K562 (cell line): ENCODE results near the gene RNF115. TPM values are rescaled to one million over a fixed set of nuclear protein-coding genes. Genes with fewer than 3 reads are reported as not detected.

Experiments used
- ARNT ChIP-seq, 2 experiments: fragments of 450-650 bp; IDR thresholded peaks; 2 replicates each; pipeline ENCODE4 v1.6.1; 2016; ENCODE audit warnings: mild to moderate bottlenecking in 1 of 2
- EGR1 ChIP-seq: fragments of 450-650 bp; conservative IDR thresholded peaks from 2 replicates; pipeline ENCODE4 v1.6.1; 2017; ENCODE audit warnings: mild to moderate bottlenecking
- EP400 ChIP-seq: fragments of 450-650 bp; IDR thresholded peaks from 2 replicates; pipeline ENCODE4 v1.6.1; 2017; ENCODE audit warnings: antibody characterized with exemption, mild to moderate bottlenecking, moderate library complexity
- ETS2 ChIP-seq: IDR thresholded peaks from 2 replicates; pipeline ENCODE4 v1.6.1; 2016; ENCODE audit warnings: borderline replicate concordance, missing genetic modification characterization, mild to moderate bottlenecking, moderate library complexity, missing compliant biosample characterization; ENCODE audit not compliant: poor library complexity, severe bottlenecking
- HCFC1 ChIP-seq: IDR thresholded peaks from 2 replicates; pipeline ENCODE4 v1.6.1; 2012; ENCODE audit warnings: low read depth, low read length, improper control_type of control experiment
- HEY1 ChIP-seq: fragments of 250-450 bp; sonication (Bioruptor Pico); IDR thresholded peaks from 2 replicates; pipeline ENCODE4 v1.5.0; 2020; ENCODE audit warnings: mild to moderate bottlenecking, moderate library complexity, borderline replicate concordance
- JUND ChIP-seq, 2 experiments: IDR thresholded peaks; 2 replicates in 1 of 2; 3 replicates in 1 of 2; pipeline ENCODE4 v1.6.1; 2011; ENCODE audit warnings: borderline replicate concordance in 2 of 2, low read depth in 2 of 2, low read length in 2 of 2, improper control_type of control experiment in 1 of 2, missing biosample characterization in 1 of 2, missing genetic modification characterization in 1 of 2, missing genetic modification reagents in 1 of 2
- MITF ChIP-seq: IDR thresholded peaks from 2 replicates; pipeline ENCODE4 v1.6.1; 2014; ENCODE audit warnings: antibody characterized with exemption
- NELFE ChIP-seq: IDR thresholded peaks from 2 replicates; pipeline ENCODE4 v1.6.1; 2011; ENCODE audit warnings: mild to moderate bottlenecking; ENCODE audit not compliant: insufficient read depth, insufficient read length
- SMARCA5 ChIP-seq: fragments of 450-650 bp; IDR thresholded peaks from 2 replicates; pipeline ENCODE4 v1.6.1; 2016
- TAF9B ChIP-seq: fragments of 450-650 bp; IDR thresholded peaks from 2 replicates; pipeline ENCODE4 v1.6.1; 2018; ENCODE audit warnings: mild to moderate bottlenecking; ENCODE audit not compliant: partially characterized antibody
- TCF15 ChIP-seq: fragments of 250-450 bp; sonication (Bioruptor Pico); IDR thresholded peaks from 2 replicates; pipeline ENCODE4 v1.8.0; 2022; ENCODE audit warnings: moderate library complexity, mild to moderate bottlenecking, inconsistent platforms
- YY1 ChIP-seq, 3 experiments: IDR thresholded peaks; 2 replicates each; pipeline ENCODE4 v1.6.1; 2011; ENCODE audit warnings: low read length in 2 of 3, mild to moderate bottlenecking in 2 of 3, moderate library complexity in 2 of 3, borderline replicate concordance in 1 of 3, control low read depth in 1 of 3, low read depth in 1 of 3; ENCODE audit not compliant: insufficient read depth in 3 of 3, insufficient replicate concordance in 2 of 3, control insufficient read depth in 1 of 3, insufficient read length in 1 of 3; ENCODE audit errors: extremely low read depth in 1 of 3
- ZNF280B ChIP-seq: fragments of 250-450 bp; sonication (Bioruptor Pico); IDR thresholded peaks from 2 replicates; pipeline ENCODE4 v1.5.1; 2021; ENCODE audit warnings: mild to moderate bottlenecking
- ZNF551 ChIP-seq: fragments of 250-450 bp; sonication (Bioruptor Pico); IDR thresholded peaks from 2 replicates; pipeline ENCODE4 v1.5.0; 2021; ENCODE audit warnings: mild to moderate bottlenecking, moderate library complexity
- ZNF589 ChIP-seq: fragments of 200-800 bp; sonication (Bioruptor generic); IDR thresholded peaks from 2 replicates; pipeline ENCODE4 v1.6.1; 2016; ENCODE audit warnings: low read depth, missing genetic modification characterization, missing compliant biosample characterization
- ZNF75A ChIP-seq: fragments of 450-650 bp; formaldehyde crosslinking; IDR thresholded peaks from 2 replicates; pipeline ENCODE4 v1.4.0; 2020; ENCODE audit warnings: mild to moderate bottlenecking
- polyA plus RNA-seq, 8 experiments: library from polyadenylated mRNA; depleted of rRNA in 4 of 8; stranded (reverse) in 5 of 8; unstranded in 3 of 8; fragments of >200 nt; fragmentation: Nextera tagmentation in 2 of 8; fragmentation: Illumina TruSeq in 1 of 8; extraction: Ambion mirVana in 2 of 8; extraction: Trizol in 1 of 8; gene quantifications; 2 replicates each; pipeline versions ENCODE4 v1.2.1 to v1.2.3, GENCODE V29; 2011 to 2014; ENCODE audit warnings: inconsistent platforms in 1 of 8, missing spikeins in 1 of 8
- total RNA-seq, 7 experiments: library from RNA; depleted of rRNA in 6 of 7; stranded (reverse); fragments of >200 nt in 6 of 7; fragmentation: Illumina TruSeq in 2 of 7; extraction: Trizol in 2 of 7; gene quantifications; 2 replicates each; pipeline versions ENCODE4 v1.2.1 to v1.2.3, GENCODE V29; 2011 to 2021; ENCODE audit warnings: low replicate concordance in 1 of 7
- TF ChIP-seq, protein P1 (sequence below), 2 experiments: fragments of 150-350 bp in 1 of 2; IDR thresholded peaks; 2 replicates each; pipeline ENCODE4 v1.6.1; 2012 to 2016; ENCODE audit warnings: low read depth in 2 of 2, low read length in 2 of 2, mild to moderate bottlenecking in 1 of 2, moderate library complexity in 1 of 2
- TF ChIP-seq, protein P2 (sequence below): sonication (generic); formaldehyde crosslinking; IDR thresholded peaks from 2 replicates; pipeline ENCODE4 v1.9.0; 2022; ENCODE audit warnings: mild to moderate bottlenecking, missing genetic modification reagents

Gene RNF115
- total and polyA plus RNA-seq, 9 of the 15 experiments (the other 6 are each of a cell fraction or from before 2014, with no cell fraction given), result 1.9 to 14.3 (median 9.5) TPM

DNA sequence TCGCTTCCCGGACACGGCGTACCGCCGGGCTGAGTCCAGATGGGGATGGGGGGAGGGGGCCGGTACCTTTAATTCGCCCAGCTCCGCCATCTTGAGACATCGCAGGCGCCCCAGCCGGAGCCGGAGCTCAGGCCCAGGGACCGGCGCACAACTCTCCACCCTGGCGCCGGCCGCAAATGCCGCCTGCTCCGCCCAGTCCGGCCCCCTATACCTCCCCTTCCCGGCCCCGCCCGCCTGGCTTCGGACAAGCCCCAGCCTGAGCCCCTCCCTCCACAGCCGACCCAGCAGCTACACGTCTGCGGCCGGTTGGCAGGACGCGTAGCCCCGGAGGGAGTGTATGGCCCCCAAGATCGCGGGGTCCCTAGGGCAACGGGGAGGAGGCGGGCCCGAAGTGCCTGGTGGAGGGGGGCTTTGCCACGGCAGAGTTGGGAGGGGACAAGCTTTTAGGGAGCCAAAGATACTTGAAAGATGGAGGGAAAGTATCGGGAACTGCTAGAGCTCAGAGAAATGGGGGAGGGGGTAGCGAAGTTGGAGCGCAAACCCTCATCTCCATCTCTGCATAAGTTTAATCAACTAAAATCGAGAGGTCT is 35.1 kb upstream of the RNF115 start, which contains the start of gene PIAS3 (continued):
- TF ChIP-seq ZNF589 (CRISPR knock-in tag) (0 out of 2 replicates have a peak, but pooled peaks have one; percentile 39), EP400 (peak; percentile 58; the same call in 1 of the 2 replicates), YY1 (IDR thresholded peaks at IDR 0.05; ENCODE audit: borderline replicate concordance in 1 of 3, control insufficient read depth in 1 of 3, extremely low read depth in 1 of 3, insufficient read depth in 3 of 3, insufficient read length in 1 of 3, insufficient replicate concordance in 2 of 3, low read depth in 1 of 3, low read length in 2 of 3) (peak; percentile 71 to 97 (median 94)), EGR1 (no peak), HEY1 (no peak), TAF9B (no peak), ETS2 (tag) (no peak), ZNF551 (CRISPR knock-in tag) (no peak), ZNF75A (CRISPR knock-in tag) (no peak), SMARCA5 (no peak), HCFC1 (0 out of 2 replicates have a peak, but pooled peaks have one; percentile 31), JUND (IDR thresholded peaks at IDR 0.05; ENCODE audit: borderline replicate concordance, low read depth, low read length) (0 out of 2 replicates have a peak, but pooled peaks have one; percentile 21), JUND (tag; IDR thresholded peaks at IDR 0.05; ENCODE audit: borderline replicate concordance, low read depth, low read length) (no peak), ARNT (IDR thresholded peaks at IDR 0.05) (no peak), NELFE (no peak), TCF15 (no peak), MITF (no peak), ZNF280B (CRISPR knock-in tag) (no peak)
- TF ChIP-seq, protein P1, sequence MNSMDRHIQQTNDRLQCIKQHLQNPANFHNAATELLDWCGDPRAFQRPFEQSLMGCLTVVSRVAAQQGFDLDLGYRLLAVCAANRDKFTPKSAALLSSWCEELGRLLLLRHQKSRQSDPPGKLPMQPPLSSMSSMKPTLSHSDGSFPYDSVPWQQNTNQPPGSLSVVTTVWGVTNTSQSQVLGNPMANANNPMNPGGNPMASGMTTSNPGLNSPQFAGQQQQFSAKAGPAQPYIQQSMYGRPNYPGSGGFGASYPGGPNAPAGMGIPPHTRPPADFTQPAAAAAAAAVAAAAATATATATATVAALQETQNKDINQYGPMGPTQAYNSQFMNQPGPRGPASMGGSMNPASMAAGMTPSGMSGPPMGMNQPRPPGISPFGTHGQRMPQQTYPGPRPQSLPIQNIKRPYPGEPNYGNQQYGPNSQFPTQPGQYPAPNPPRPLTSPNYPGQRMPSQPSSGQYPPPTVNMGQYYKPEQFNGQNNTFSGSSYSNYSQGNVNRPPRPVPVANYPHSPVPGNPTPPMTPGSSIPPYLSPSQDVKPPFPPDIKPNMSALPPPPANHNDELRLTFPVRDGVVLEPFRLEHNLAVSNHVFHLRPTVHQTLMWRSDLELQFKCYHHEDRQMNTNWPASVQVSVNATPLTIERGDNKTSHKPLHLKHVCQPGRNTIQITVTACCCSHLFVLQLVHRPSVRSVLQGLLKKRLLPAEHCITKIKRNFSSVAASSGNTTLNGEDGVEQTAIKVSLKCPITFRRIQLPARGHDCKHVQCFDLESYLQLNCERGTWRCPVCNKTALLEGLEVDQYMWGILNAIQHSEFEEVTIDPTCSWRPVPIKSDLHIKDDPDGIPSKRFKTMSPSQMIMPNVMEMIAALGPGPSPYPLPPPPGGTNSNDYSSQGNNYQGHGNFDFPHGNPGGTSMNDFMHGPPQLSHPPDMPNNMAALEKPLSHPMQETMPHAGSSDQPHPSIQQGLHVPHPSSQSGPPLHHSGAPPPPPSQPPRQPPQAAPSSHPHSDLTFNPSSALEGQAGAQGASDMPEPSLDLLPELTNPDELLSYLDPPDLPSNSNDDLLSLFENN (IDR thresholded peaks at IDR 0.05; ENCODE audit: low read depth in 2 of 2, low read length in 2 of 2), result no peak
- TF ChIP-seq, protein P2, sequence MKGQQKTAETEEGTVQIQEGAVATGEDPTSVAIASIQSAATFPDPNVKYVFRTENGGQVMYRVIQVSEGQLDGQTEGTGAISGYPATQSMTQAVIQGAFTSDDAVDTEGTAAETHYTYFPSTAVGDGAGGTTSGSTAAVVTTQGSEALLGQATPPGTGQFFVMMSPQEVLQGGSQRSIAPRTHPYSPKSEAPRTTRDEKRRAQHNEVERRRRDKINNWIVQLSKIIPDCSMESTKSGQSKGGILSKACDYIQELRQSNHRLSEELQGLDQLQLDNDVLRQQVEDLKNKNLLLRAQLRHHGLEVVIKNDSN (CRISPR knock-in tag), result no peak
